NB4 (cell line): ENCODE data around the gene SIX2.

Source experiments
- DNase-seq: peaks from one replicate; pipeline ENCODE4 v3.0.0; 2010; ENCODE audit warnings: low read depth
- H3K4me3 ChIP-seq: one replicate; pipeline ENCODE4 v1.5.1; 2011; ENCODE audit warnings: mild to moderate bottlenecking, low read depth, low read length, moderate library complexity
- MYC ChIP-seq: IDR thresholded peaks from 2 replicates; pipeline ENCODE4 v1.6.1; 2011; ENCODE audit warnings: low read depth, low read length
- POLR2A ChIP-seq: IDR thresholded peaks from 2 replicates; pipeline ENCODE4 v1.6.1; 2011; ENCODE audit warnings: mild to moderate bottlenecking; ENCODE audit not compliant: insufficient read length; ENCODE audit errors: extremely low read depth
- TF ChIP-seq, protein P1 (sequence below): IDR thresholded peaks from 2 replicates; pipeline ENCODE4 v1.6.1; 2011; ENCODE audit warnings: low read depth, low read length
- TF ChIP-seq, protein P2 (sequence below): IDR thresholded peaks from one replicate; pipeline ENCODE4 v1.5.1; 2012; ENCODE audit warnings: low read depth, low read length

SIX2 gene

DNA sequence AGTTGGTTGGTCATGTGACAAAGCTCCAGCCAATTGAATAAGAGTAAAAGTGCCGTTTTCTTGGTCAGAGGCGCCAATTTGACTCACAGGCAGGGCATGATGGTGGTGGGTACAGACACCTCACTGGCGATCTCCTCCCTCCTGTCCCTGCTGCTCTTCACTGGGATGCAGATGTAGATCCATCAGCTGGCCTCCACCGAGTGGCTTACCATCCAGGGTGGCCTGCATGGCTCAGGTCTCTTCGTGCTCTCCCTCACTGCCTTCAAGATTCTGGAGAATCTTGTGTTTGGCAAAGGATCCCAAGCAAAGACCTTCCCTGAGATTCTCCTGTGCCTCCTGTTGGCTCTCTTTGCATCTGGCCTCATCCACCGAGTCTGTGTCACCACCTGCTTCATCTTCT is 12.9 kb downstream of the SIX2 start:
- no peak overlapping the region for H3K4me3 ChIP-seq
- TF ChIP-seq, protein P1, sequence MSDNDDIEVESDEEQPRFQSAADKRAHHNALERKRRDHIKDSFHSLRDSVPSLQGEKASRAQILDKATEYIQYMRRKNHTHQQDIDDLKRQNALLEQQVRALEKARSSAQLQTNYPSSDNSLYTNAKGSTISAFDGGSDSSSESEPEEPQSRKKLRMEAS = no peak
- TF ChIP-seq MYC (no peak), POLR2A (no peak)
- TF ChIP-seq, protein P2, sequence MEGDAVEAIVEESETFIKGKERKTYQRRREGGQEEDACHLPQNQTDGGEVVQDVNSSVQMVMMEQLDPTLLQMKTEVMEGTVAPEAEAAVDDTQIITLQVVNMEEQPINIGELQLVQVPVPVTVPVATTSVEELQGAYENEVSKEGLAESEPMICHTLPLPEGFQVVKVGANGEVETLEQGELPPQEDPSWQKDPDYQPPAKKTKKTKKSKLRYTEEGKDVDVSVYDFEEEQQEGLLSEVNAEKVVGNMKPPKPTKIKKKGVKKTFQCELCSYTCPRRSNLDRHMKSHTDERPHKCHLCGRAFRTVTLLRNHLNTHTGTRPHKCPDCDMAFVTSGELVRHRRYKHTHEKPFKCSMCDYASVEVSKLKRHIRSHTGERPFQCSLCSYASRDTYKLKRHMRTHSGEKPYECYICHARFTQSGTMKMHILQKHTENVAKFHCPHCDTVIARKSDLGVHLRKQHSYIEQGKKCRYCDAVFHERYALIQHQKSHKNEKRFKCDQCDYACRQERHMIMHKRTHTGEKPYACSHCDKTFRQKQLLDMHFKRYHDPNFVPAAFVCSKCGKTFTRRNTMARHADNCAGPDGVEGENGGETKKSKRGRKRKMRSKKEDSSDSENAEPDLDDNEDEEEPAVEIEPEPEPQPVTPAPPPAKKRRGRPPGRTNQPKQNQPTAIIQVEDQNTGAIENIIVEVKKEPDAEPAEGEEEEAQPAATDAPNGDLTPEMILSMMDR = no peak
- no peak for DNase-seq

DNA sequence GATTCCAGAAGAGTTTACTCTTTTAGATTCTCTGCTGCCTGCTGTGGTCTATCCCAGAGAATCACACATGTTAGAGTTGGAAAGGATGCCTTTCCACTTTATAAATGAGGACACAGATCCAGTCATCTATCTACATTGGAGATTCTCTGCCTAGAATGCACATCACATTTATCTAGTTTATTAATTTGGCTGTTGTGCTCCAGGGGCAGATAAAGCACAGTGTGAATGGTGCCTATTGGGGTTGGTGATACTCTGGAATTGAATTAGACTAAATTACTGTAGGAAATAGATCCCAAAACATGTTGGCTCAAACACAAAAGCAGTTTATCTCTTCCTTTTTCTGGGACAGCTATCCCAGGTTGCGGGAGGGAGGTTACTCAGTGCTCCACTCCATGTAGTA is 14.9 kb downstream of the SIX2 start:
- no peak for DNase-seq
- no peak for TF ChIP-seq MYC
- TF ChIP-seq, protein P1 = no peak
- TF ChIP-seq, protein P2 = no peak
- TF ChIP-seq POLR2A = no peak
- H3K4me3 ChIP-seq = no peak overlapping the region

DNA sequence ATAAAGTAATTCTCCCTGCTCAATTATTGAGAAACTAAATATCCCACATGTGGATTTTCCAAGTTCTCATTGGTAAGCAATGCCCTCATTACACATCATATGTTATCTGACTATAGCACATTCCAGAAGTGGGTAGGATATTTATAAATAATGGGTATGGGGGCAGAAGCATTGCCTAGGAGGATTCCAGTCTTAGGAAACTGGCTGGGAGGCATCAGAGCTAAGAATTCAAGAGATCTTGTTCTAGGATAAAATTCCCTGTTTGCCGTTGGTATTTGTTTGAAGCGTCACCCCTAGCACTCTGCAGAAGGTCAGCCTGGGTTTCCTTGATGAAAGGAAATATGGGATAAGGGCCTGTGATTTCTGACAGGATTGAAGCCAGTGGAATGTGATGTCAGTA is 20.1 kb downstream of the SIX2 start:
- TF ChIP-seq, protein P2 = no peak
- TF ChIP-seq, protein P1 = no peak
- TF ChIP-seq POLR2A = no peak
- TF ChIP-seq MYC = no peak
- no peak for DNase-seq
- no peak overlapping the region for H3K4me3 ChIP-seq

DNA sequence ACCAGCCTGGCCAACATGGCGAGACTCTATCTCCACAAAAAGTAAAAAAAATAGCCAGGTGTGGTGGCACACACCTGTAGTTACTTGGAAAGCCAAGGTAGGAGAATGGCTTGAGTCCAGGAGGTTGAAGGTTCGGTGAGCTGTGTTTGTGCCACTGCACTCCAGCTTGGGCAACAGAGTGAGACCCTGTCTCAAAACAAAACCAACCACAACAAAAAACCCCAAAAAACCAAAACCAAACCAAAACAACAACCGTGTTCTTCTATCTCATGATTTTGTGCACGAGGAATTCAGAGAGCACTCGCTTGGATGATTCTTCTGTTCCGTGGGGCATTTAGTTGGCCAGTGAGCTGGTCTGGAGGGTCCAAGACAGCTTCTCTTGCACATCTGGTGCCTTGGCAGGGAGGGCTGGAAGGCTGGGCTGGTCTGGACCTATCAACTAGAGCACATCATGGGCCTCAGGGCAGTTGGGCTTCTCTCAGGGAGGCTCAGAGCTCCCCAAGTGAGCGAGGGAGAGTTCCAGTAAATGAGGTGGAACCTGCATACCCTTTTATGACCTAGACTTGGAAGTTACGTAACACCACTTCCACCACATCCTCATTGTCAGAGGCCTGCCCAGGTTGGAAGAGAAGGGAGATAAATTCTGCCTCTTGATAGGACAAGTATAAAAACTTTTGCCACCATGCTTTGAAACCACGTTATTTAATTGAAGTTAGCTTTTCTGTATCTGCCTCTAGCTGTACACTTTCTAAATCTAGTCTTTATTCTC is 25.2 kb downstream of the SIX2 start:
- no peak overlapping the region for H3K4me3 ChIP-seq
- TF ChIP-seq, protein P2 = no peak
- peak; percentile 43 for DNase-seq

DNA sequence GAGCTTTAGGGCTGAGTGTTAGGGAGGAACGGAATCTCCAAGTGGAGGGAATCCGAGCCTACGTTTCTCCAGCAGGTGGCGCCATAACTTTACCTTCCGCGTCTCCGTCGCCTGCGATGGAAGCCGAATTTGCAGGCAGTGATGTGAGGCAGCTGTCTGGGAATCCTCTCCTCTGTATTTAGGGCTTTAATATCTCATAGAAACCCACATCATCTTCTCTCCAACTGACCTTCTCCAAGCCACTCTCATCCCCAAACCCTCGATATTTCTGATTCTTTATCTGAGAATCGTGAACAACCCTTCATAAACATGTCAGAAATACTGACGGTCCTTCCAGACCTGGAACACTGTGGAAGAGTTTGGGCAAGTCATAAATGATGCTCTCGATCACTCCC is 27.5 kb downstream of the SIX2 start:
- no peak overlapping the region for H3K4me3 ChIP-seq
- DNase-seq = peak; percentile 83
- TF ChIP-seq, protein P2 = peak; percentile 74
- TF ChIP-seq, protein P1 = no peak
- no peak for TF ChIP-seq POLR2A
